DND-41 (cell line): ENCODE results near the gene RNF150.

ENCODE experiments used
- ATAC-seq: fragments of 200-7000 bp; cut with Tn5 transposase; 3 replicates; pipeline ENCODE4 v1.9.1; 2021; ENCODE audit warnings: low read depth; ENCODE audit not compliant: insufficient read depth
- DNase-seq: peaks from one replicate; pipeline ENCODE4 v3.0.0-alpha.2; 2020
- H2AFZ ChIP-seq: 2 replicates; pipeline ENCODE4 v1.6.0; 2012; ENCODE audit warnings: low read depth, low read length
- H3K27ac ChIP-seq: 2 replicates; pipeline ENCODE4 v1.5.1; 2012; ENCODE audit warnings: low read length, inconsistent platforms
- H3K27me3 ChIP-seq: fragments of 200-600 bp; sonication (generic); 2 replicates; pipeline ENCODE4 v1.6.0; 2012; ENCODE audit warnings: low read length, mild to moderate bottlenecking, inconsistent platforms; ENCODE audit not compliant: insufficient read depth, poor library complexity
- H3K36me3 ChIP-seq: 2 replicates; pipeline ENCODE4 v1.5.1; 2012; ENCODE audit warnings: low read length, inconsistent platforms; ENCODE audit not compliant: insufficient read depth
- H3K4me1 ChIP-seq: 2 replicates; pipeline ENCODE4 v1.5.1; 2012; ENCODE audit warnings: mild to moderate bottlenecking, low read length; ENCODE audit not compliant: insufficient read depth
- H3K4me2 ChIP-seq: 2 replicates; pipeline ENCODE4 v1.6.0; 2012; ENCODE audit warnings: mild to moderate bottlenecking, moderate library complexity, low read length, inconsistent platforms; ENCODE audit not compliant: insufficient read depth
- H3K4me3 ChIP-seq, 2 experiments: fragments of 200-600 bp in 1 of 2; shearing (Covaris generic) in 1 of 2; 2 replicates each; pipeline ENCODE4 v1.5.1; 2012 to 2016; ENCODE audit warnings: inconsistent platforms in 2 of 2, low read length in 2 of 2, mild to moderate bottlenecking in 2 of 2, low read depth in 1 of 2, moderate library complexity in 1 of 2
- H3K79me2 ChIP-seq: 2 replicates; pipeline ENCODE4 v1.6.0; 2012; ENCODE audit warnings: low read length, inconsistent platforms; ENCODE audit not compliant: insufficient read depth
- H3K9ac ChIP-seq: 2 replicates; pipeline ENCODE4 v1.6.0; 2012; ENCODE audit warnings: low read depth, mild to moderate bottlenecking, inconsistent platforms, low read length, moderate library complexity
- H3K9me3 ChIP-seq: 2 replicates; pipeline ENCODE4 v1.5.1; 2012; ENCODE audit warnings: low read length, moderate library complexity, mild to moderate bottlenecking, inconsistent platforms; ENCODE audit not compliant: insufficient read depth, severe bottlenecking
- H4K20me1 ChIP-seq: 2 replicates; pipeline ENCODE4 v1.6.0; 2012; ENCODE audit warnings: low read length; ENCODE audit not compliant: insufficient read depth
- CTCF ChIP-seq: IDR thresholded peaks from 2 replicates; pipeline ENCODE4 v1.5.1; 2012; ENCODE audit warnings: borderline replicate concordance, low read length, moderate library complexity, mild to moderate bottlenecking; ENCODE audit not compliant: poor library complexity, severe bottlenecking; ENCODE audit errors: extremely low read depth
- EZH2 ChIP-seq: IDR thresholded peaks from 3 replicates; pipeline ENCODE4 v1.6.1; 2012; ENCODE audit warnings: borderline replicate concordance, low read depth, mild to moderate bottlenecking, moderate library complexity, low read length, inconsistent platforms; ENCODE audit not compliant: severe bottlenecking

The RNF150 gene

GRCh38 chr4:140837736-140838135 lies 295.5 kb downstream of the RNF150 start:
- Histone ChIP-seq H3K36me3 (no peaks in the 10 kb centered on the region), H3K27ac (no peak overlapping the region), H3K9me3 (no peaks in the 10 kb centered on the region), H2AFZ (no peak overlapping the region), H3K79me2 (no peaks in the 10 kb centered on the region), H3K4me1 (no peaks in the 10 kb centered on the region), H4K20me1 (no peaks in the 10 kb centered on the region), H3K27me3 (peaks cover 4% of the 10 kb centered on the region), H3K4me3 (no peak overlapping the region), H3K4me2 (no peak overlapping the region), H3K9ac (no peak overlapping the region)
- TF ChIP-seq CTCF = no peak
- TF ChIP-seq EZH2 = no peak
- ATAC-seq = no peak
- no peak for DNase-seq

- Histone ChIP-seq H3K4me2 (no peak overlapping the region), H3K27ac (no peak overlapping the region), H3K9me3 (no peaks in the 10 kb centered on the region), H4K20me1 (no peaks in the 10 kb centered on the region), H3K4me3 (no peak overlapping the region), H3K36me3 (no peaks in the 10 kb centered on the region), H3K27me3 (peaks cover 4% of the 10 kb centered on the region), H3K4me1 (no peaks in the 10 kb centered on the region), H2AFZ (no peak overlapping the region), H3K79me2 (no peaks in the 10 kb centered on the region), H3K9ac (no peak overlapping the region)
- TF ChIP-seq CTCF (no peak), EZH2 (no peak)
- ATAC-seq (no peak), DNase-seq (no peak)
Measured at GRCh38 chr4:140834839-140835495, 298.3 kb downstream of the RNF150 start.

GRCh38 chr4:140833280-140833679 lies 300.0 kb downstream of the RNF150 start:
- H3K36me3 ChIP-seq = no peaks in the 10 kb centered on the region
- H3K79me2 ChIP-seq = no peaks in the 10 kb centered on the region
- no peaks in the 10 kb centered on the region for H3K27me3 ChIP-seq
- ATAC-seq (no peak), DNase-seq (no peak)
- no peak overlapping the region for H3K27ac ChIP-seq
- H3K4me2 ChIP-seq = no peak overlapping the region
- no peaks in the 10 kb centered on the region for H3K4me1 ChIP-seq
- no peaks in the 10 kb centered on the region for H3K9me3 ChIP-seq
- no peak overlapping the region for H3K9ac ChIP-seq
- TF ChIP-seq CTCF (no peak), EZH2 (no peak)
- H2AFZ ChIP-seq = no peak overlapping the region
- H4K20me1 ChIP-seq = no peaks in the 10 kb centered on the region
- no peak overlapping the region for H3K4me3 ChIP-seq
